Measurements from ENCODE around the gene MESD.

The MESD gene

DNA sequence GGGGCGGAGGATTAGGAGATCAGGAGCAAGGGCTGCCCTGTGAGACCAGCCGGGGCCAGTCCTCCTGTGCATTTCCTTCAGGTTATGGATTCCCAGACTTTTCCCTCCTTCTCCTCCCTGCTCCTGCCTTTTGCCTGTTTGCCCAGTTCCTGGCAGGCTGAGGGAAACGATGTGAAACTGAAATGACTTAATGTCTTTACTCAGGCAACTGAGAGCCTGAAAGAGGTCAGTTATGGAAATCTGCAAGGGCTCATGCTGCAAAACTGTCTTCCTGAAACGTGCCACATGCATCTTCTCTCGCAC, 57.2 kb downstream of the MESD start:
- DNase-seq: no peak

GRCh38 chr15:80931721-80932512, 57.7 kb downstream of the MESD start:
- DNase-seq: no peak

- no peak for DNase-seq
Observed at GRCh38 chr15:80931191-80931590, 58.4 kb downstream of the MESD start.

DNA sequence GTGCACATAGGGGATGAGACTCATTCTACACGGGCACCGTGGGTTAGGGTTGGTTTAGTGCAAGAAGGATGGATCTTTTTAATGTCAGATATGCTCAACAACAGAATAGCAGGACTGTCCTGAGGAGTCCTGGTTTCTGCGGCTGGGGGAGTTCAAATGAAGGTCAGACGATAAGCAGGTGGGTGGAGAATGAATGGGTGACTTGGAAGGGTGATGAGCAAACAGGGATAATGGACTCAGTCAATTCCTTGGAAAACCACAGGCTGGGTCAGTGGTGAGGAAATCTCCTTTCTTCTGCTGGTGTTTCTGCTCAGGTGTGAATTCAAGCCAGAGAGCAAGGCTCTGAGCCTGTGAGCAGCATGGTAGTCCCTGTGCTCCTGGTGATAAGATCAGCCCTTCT, 59.9 kb downstream of the MESD start:
- DNase-seq: no peak

GRCh38 chr15:80929225-80929624, 60.4 kb downstream of the MESD start:
- no peak for DNase-seq

GRCh38 chr15:80926126-80926525, 63.5 kb downstream of the MESD start:
- DNase-seq: no peak

DNA sequence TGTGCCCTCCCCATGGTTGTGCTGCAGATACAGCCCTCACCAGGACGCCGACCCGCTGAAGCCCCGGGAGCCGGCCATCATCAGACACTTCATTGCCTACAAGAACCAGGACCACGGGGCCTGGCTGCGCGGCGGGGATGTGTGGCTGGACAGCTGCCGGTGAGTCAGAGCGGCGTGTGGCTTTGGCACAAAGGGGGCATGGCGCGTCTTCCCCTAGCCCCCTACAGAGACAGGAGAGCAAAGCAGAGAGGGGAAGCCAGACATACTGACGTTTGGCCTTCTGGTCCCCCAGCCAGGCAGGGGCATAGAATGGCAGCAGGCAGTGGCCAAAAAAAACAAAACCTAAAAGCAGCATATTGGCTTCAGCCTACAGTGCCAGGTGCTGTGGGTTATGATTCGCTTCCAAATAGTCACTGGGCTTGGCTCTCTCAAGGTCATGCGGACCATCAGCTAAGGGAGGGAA, 64.0 kb downstream of the MESD start:
- DNase-seq: no peak

DNA sequence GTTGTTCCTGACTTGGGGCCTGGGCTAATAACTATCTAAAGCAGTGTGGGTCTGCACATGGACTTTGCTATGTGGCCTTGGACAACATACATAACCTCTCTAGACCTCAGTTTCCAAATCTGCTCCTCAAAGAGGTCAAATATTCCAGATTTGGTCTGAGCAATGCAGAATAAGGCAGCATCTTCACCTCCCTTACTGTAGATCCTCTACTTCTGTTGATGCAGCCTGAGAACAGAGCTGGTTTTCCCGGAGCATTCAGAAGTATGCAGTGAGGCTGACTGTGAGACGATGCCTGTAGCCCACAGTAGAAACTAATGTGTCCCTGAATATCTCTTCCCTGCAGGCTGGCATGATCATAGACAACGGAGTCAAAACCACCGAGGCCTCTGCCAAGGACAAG, 65.3 kb downstream of the MESD start:
- DNase-seq: no peak

DNA sequence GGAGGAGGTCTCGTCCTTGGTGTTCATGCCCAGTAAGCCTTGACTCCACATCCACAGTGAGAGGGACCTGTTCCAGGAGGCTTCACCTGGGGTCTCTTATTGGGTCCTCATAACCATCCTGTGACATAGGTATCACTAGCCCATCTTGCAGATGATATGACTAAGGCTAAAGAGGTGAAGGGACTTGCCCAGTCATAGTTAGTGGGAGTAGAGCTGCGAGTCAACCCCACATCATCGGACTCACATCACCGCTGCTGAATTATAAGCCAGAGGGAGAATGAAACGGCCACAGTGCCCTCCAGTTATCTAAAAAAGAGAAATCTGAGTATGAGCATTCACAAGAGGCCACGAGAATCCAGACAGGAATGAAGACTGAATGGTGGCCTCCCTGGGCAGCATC, 66.0 kb downstream of the MESD start:
- no peak for DNase-seq

- DNase-seq: no peak
Observed at GRCh38 chr15:80921736-80922410, 67.7 kb downstream of the MESD start.

DNA sequence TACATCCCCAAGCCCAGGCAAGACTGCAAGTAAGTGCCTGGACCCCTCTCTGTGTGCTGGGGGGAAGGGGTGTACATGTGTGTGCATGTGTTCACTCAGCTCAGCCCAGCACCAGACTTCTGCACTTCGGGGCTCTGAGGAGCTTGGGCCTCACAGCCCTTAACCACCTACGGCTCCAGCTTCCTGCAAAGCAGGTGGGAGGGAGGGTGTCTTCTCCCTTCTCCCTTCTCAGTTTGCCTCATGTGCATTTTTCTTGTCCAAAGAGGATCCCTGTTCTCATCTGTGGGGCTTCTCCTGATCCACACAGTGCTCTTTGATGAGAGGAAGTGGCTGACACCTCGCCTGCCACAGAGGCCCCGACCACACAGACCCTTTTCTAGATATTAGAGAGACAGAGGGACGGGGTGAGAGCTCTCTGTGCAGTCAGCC, 69.3 kb downstream of the MESD start:
- no peak for DNase-seq

GRCh38 chr15:80918196-80918783, 71.3 kb downstream of the MESD start:
- DNase-seq: no peak

GRCh38 chr15:80916056-80916455, 73.6 kb downstream of the MESD start:
- no peak for DNase-seq

DNA sequence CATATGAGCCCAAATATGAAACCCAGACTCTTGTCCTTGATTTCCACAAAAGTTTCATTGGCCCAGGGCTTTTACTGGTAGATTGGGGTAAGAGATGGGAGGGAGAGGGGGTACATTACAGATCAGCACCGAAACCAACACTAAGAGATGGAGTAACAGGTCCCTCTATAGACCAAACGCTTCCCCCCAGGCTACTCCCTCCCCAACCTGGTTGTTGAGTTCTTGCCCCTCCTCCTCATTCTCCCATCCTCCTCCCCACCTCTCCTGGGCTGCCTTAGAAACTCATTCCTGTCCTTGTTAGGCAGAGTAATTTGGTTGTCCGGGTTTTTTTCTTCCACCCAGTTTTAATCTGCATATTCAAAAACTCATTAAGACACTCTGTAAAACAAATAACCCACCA, 74.1 kb downstream of the MESD start:
- DNase-seq: no peak

DNA sequence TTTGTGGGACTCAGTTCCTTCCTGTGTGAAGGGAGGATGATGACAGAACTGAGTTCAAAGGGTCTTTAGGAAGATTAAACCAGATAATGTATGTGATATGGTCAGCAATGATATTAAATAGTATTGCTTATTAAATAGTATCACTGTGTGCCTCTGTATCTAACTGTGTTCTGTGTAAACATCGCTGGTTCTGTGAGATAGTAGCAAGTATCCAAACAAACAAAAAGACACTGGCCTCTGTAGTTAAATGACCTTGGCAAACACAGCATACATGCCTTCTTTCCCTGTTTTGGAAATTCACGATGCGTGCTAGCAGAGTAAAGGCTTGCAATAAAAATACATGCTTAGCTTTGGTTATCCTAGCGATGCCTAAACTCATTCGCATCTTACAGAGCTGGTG, 76.1 kb downstream of the MESD start:
- DNase-seq: no peak

- no peak for DNase-seq
Observed at GRCh38 chr15:80912673-80913072, 76.9 kb downstream of the MESD start.

DNA sequence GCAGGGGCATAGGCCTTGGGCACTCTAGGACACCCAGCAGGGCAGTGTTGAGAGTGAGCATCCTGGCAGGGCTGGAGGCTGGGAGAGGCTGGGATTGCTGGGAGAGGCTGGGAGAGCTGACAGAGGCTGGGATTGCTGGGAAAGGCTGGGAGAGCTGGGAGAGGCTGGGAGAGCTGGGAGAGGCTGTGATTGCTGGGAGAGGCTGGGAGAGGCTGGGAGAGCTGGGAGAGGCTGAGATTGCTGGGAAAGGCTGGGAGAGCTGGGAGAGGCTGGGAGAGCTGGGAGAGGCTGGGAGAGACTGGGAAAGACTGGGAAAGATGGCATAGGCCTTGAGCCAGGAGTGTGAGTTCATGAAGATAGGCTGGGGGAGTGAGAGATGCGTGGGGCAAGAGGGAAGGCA, 77.8 kb downstream of the MESD start:
- DNase-seq: no peak

- no peak for DNase-seq
Observed at GRCh38 chr15:80906159-80906766, 83.4 kb downstream of the MESD start.

GRCh38 chr15:80904998-80905397, 84.6 kb downstream of the MESD start:
- no peak for DNase-seq

DNA sequence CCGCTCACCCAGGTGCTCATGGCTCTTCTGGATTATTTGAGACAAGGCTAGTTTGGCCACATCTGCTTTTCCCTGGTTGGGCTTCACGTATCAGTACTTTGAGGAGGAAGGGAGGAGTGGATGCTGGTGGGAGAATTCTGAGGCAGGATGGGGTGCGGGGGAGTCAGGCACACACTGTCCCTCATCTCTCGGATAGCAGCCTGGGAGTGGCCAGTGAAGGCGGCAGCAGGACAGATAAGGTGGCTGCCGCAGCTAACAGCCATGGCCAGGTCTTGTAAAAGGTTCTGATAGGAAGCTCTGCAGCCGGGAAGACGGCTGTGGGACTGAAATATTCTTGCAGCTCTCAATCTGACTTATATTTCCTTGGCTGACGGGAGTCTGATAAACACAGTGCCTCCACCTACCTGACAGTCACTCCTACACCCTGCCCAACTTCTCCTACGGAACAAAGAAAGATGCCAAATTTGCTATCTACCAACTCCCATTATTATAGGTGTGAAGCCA, 87.3 kb downstream of the MESD start:
- no peak for DNase-seq

DNA sequence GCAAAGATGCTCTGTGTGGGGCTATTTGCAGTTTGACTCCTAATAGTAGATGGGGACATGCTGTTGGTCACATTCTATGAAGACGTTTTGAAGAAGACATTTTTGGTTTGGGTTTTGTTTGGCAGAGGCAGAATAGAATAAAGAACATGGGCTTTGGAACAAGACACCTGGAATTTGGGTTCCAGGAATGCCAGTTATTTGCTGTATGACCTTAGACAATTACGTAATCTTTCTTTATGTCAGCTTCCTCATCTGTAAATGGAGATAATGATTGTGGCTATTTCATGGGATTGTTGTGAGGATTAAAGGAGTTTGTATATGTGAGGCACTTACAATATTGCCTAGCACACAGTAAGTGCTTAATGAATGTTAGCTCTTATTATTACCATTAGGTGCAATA, 91.6 kb downstream of the MESD start:
- DNase-seq: no peak
